ENCODE data around the gene GRSF1.

DNA sequence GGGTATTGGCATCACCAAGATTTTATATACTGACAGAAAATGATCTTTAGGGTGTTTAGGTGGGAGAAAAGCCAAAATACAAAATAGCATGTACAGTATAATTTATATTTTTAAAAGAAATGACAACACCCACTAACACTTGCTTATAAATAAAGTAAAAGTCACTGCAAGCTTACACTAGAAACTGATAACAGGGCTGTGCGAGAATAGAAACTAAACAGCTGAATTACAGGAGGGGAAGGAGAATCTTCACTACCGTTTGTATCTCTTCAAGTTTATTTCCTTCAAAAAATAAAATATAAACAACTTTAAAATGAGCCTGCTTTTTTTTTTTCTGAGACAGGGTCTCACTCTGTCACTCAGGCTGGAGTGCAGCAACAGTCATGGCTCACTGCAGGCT is 22.8 kb downstream of the GRSF1 start:
- TF ChIP-seq POLR2A (IDR thresholded peaks at IDR 0.05; ENCODE audit: low read length) (no peak), GATA1 (IDR thresholded peaks at IDR 0.05; ENCODE audit: low read depth, low read length) (no peak)

Data from erythroblast (primary cell).